H1 (cell line): ENCODE results near the gene GFAP. TPM values are rescaled to one million over a fixed set of nuclear protein-coding genes. Genes with fewer than 3 reads are reported as not detected.

Source experiments
- EGR1 ChIP-seq: IDR thresholded peaks from 2 replicates; pipeline ENCODE4 v1.6.1; 2011; ENCODE audit warnings: low read depth, low read length, borderline replicate concordance
- KDM5A ChIP-seq: fragments of 200-600 bp; IDR thresholded peaks from 2 replicates; pipeline ENCODE4 v1.7.1; 2012; ENCODE audit warnings: mild to moderate bottlenecking, low read length, inconsistent platforms, mixed read lengths
- polyA plus RNA-seq, 7 experiments: library from polyadenylated mRNA; depleted of rRNA in 3 of 7; stranded (reverse) in 5 of 7; unstranded in 2 of 7; fragments of >200 nt in 5 of 7; fragments of 200-250 nt in 2 of 7; gene quantifications; 1 replicate in 5 of 7; 2 replicates in 1 of 7; 4 replicates in 1 of 7; pipeline versions ENCODE4 v1.2.1 to v1.2.3, GENCODE V29; 2011 to 2013; ENCODE audit warnings: missing spikeins in 2 of 7, mixed read lengths in 2 of 7
- total RNA-seq: library from RNA; stranded (reverse); fragmentation: NEBNext Ultra II Directional; extraction: Animal tissue kit (Norgen Biotek cat#: 25700); gene quantifications from 2 replicates; pipeline ENCODE4 v1.2.1, GENCODE V29; 2021

GFAP gene
- total and polyA plus RNA-seq, 2 of the 8 experiments (the other 6 are each of a cell fraction or from before 2014, with no cell fraction given): 1.3 to 1.5 TPM

GRCh38 chr17:44859701-44860100, 55.6 kb downstream of the GFAP start (continued):
- no peak for TF ChIP-seq EGR1
- no peak for TF ChIP-seq KDM5A
